ENCODE results near the gene CHD9.

DNA sequence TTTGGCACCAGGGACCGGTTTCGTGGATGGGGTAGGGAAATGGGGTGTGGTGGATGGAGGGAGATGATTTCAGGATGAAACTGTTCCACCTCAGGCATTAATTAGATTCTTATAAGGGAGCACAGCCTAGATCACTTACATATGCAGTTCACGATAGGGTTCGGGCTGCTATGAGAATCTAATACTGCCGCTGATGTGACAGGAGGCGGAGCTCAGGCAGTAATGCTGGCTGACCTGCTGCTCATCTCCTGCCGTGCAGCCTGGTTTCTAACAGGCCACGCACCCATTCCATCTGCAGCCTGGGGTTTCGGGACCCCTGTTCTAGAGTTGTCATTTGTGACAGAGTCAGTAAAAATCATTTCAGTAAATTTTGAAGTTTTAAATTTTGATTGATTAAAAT lies 99.7 kb downstream of the CHD9 start:
- TF ChIP-seq ZNF274 (IDR thresholded peaks at IDR 0.05; ENCODE audit: low read depth, low read length) (no peak), SUZ12 (IDR thresholded peaks at IDR 0.05; ENCODE audit: extremely low read depth, insufficient read depth, insufficient read length) (no peak)

Measured in NT2/D1 (cell line).